Erythroblast (primary cell): ENCODE data around the gene MUTYH.

Source experiments
- DNase-seq, 2 experiments: peaks; one replicate each; lab custom pipeline; 2025; lab: John Stamatoyannopoulos, UW
- GATA1 ChIP-seq: IDR thresholded peaks from 2 replicates; pipeline ENCODE4 v1.6.1; 2011; ENCODE audit warnings: low read depth, mild to moderate bottlenecking, control low read depth, low read length, moderate library complexity
- POLR2A ChIP-seq: IDR thresholded peaks from 2 replicates; pipeline ENCODE4 v1.6.1; 2011; ENCODE audit warnings: mild to moderate bottlenecking, low read length

MUTYH gene

DNA sequence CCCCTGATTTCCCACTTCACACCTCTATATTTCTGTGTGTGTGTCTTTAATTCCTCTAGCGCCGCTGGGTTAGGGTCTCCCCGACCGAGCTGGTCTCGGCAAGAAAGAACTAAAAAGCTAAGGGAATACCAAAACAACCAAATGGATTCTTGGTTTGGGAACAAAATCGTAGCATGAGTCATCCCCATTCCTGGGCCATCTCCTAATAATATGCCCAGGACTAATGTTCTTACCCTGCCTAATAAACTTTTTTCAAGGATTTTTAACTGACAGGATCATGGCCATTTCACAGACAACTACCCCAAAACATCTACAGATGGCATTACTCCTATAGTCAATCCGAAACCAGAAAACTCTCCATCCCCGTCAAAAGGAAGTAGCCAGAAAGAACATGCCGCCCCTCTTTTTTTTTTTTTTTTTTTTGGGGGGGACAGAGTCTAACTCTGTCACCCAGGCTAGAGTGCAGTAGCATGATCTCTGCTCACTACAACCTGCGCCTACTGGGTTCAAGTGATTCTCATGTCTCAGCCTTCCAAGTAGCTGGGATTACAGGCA is 17.7 kb downstream of the MUTYH start:
- TF ChIP-seq GATA1, result no peak
- TF ChIP-seq POLR2A, result no peak
- no peak for DNase-seq

DNA sequence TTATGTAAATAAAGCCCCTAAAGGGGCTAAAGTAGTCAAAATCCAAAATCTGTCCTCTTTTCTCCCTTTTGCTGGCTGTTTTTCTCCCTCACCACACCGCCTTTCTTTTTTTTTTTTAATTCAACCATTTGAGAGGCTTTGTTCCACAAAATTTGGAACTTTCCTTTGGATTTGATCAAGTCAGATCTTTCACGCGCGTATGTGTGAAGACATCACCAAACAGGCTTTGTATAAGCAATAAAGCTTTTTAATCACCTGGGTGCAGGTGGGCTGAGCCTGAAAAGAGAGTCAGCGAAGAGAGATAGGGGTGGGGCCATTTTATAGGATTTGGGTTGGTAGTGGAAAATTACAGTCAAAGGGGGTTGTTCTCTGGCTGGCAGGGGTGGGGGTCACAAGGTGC is 18.8 kb downstream of the MUTYH start:
- TF ChIP-seq GATA1, result no peak
- TF ChIP-seq POLR2A, result no peak
- DNase-seq, result no peak

DNA sequence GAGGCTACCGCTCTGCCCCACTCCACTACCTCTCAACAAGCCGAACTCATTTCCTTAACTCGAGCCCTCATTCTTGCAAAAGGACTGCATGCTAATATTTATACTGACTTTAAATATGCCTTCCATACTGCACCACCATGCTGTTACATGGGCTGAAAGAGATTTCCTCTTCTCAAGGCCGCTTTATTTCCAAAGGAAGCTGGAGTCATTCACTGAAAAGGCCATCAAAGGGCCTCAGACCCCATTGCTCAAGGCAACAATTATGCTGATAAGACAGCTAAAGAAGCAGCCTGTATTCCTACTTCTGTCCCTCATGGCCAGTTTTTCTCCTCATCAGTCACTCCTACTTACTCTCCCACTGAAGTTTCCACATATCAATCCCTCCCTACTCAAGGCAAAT is 20.5 kb downstream of the MUTYH start:
- DNase-seq, result no peak
- TF ChIP-seq GATA1 (no peak), POLR2A (no peak)

DNA sequence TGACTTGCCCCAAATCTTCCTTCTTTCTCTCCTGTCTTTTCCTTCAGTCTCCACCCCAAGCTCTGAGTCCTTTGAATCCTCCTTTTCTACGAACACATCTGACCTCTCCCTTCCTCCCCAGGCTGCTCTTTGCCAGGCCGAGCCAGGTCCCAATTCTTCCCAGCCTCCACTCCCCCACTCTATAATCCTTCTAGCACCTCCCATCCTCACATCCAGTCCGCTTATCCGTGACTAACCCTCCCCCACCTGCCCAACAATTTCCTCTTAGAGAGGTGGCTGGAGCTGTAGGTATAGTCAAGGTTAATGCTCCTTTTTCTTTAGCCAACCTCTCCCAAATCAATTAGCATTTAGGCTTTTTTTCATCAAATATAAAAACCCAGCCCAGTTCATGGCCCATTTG is 23.1 kb downstream of the MUTYH start:
- no peak for DNase-seq
- TF ChIP-seq POLR2A (no peak), GATA1 (no peak)

DNA sequence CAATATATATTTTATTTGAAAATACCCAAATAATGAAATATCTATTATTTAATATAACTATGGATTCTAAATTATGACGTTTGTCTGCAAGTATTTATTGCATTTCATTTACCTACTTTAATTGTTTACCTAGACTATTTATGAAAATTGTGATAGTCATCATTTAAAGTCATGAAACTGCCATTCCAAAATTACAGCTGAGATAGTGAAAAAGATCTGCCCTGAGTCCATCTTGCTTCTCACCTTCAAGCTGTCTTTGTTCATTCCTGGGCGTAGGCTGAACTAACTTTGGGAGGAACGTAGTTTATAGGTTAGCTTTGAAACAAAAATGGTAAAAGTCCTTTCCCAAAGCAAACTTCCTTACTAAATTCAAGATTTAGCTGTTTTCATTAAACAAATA is 26.0 kb downstream of the MUTYH start:
- no peak for DNase-seq
- TF ChIP-seq POLR2A (no peak), GATA1 (no peak)

DNA sequence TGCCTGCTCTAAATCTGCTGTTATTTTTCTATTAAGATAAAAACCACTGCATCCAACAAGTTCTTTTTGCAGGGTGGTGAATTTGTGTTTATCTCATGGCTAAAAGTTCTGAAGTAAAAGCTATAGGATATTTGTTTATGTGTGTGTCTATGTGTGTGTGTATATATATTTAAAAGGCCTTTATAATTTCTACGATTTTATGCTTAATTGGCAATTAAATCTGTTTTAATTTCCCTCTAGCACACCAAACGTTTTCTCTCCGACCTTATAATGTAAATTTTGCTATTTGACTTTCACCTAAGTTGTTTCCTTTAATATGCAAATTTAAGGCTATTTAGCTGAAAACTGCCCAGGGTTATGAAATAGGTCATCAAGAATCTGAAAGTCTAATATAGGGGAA is 33.3 kb downstream of the MUTYH start:
- no peak for DNase-seq
- TF ChIP-seq POLR2A (no peak), GATA1 (no peak)

DNA sequence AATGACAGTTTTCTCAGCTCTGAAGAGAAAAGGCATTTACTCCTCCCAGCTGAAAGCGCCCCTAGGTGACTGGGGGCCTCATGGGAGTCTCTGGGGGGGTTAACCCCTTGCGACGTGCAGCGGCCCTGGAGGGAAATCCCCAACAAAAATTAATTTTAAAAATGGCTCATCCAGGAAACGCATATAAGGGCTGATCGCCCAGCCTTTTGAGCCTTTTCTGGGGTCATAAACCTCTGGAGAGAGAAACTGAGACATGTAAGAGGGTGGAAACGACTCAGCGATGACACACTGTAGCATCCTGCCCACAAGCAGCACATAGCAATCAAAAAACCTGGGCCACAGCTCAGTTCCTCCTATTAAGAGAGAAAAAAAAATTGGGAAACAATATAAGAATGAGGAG is 33.9 kb downstream of the MUTYH start:
- no peak for DNase-seq
- no peak for TF ChIP-seq GATA1
- no peak for TF ChIP-seq POLR2A

DNA sequence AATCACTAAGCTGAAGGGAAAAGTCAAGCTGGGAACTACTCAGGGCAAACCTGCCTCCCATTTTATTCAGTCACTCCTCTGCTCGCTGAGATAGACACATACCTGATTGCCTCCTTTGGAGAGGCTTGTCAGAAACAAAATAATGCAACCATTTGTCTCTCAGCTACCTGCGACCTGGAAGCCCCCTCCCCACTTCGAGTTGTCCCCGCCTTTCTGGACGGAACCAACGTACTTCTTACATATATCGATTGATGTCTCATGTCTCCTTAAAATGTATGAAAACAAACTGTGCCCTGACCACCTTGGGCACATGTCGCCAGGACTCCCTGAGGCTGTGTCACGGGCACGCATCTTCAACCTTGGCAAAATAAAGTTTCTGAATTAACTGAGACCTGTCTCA is 35.0 kb downstream of the MUTYH start:
- DNase-seq, result no peak
- no peak for TF ChIP-seq GATA1
- TF ChIP-seq POLR2A, result no peak

DNA sequence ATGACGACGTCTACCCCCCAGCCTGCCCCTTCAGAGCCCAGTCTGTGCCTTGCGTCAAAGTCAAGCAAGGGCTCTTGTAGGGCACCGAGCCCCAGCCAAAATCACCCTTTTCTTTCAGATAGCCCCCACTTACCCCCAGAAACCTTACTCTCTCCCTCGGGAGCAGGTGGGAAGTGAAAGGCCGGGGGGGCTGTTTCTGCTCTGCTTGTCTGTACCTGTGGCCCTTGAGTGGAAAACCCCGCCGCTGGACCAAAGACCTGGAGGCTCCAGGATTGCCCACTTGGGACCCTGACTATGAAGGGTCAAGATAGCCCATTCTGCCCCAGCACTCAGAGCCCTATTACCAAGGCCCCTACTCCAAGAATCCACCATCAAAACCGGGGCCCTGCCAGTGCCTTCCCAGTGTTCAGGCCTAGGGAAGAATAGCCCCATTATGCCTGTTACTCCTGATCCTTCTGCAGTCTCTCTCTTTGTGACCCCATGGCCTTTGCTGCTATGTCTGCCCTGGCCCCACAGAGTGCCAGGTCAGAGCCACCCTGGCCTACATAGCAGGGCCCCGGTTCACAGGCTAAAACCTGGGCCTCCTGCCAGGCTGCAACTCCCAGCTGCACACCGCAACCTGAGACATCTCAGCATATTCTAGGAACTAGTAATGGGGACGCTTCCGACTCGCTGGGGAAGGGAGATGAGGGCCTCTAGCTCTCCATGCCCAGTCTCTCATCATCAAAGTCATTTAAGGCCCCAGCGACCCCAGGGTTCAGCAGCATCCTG is 35.7 kb downstream of the MUTYH start:
- TF ChIP-seq GATA1 (no peak), POLR2A (no peak)
- peak; percentile 20 to 27 for DNase-seq

DNA sequence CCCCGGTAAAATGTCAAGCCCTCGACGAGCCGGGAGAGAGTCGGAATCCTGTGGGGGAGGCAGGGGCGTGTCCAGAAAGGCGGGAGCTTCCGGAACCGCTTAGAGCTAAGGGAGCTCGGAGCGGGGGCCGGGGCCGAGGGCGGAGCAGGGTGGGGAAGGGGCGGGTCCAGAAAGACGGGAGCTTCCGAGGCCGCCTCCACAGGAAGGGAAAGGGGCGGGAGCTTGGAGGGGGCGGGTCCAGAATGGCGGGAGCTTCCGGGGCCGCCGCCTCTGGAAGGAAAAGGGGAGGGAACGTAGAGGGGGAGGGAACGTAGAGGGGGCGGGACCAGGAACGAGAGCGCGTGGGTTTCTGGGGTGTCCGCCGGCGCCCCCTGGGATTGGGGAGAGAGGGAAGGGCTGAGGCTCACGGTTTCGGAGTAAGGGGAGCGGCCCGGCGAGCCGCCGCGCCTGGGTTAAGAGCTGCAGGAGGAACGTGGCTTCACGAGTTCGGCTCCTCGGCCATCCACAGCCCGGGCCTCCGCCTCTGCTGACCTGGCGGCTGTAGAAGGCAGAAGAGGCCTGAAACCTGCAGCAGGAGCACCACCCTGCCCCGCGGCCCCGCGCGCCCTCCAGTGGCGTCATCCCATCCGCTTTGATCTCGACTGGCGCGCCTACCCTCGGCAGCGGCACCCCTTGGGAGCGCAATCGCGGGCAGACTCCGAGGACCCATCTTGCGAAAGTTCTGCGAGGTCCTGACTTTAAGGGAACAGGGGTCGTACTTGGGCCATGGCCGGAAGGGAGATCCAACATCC is 36.5 kb downstream of the MUTYH start:
- peak; percentile 99 for DNase-seq
- TF ChIP-seq GATA1 (no peak), POLR2A (peak; percentile 76)

DNA sequence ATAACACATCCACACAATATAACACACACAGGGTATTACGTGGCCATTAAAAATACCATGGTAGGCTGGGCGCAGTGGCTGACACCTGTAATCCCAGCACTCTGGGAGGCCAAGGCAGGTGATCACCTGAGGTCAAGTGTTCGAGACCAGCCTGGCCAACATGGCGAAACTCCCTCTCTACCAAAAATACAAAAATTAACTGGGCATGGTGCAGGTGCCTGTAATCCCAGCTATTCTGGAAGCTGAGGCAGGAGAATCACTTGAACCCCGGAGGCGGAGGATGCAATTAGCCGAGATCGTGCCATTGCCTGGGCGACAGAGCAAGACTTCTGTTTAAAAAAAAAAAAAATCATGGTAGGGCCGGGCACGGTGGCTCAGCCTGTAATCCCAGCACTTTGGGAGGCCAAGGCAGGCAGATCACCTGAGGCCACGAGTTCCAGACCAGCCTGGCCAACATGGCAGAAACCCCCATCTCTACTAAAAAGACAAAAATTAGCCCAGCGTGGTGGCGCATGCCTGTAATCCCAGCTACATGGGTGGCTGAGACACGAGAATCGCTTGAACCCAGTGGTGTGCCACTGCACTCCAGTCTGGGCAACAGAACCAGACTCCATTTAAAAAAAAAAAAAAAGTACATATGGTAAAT is 37.6 kb downstream of the MUTYH start:
- no peak for DNase-seq
- no peak for TF ChIP-seq GATA1
- no peak for TF ChIP-seq POLR2A

DNA sequence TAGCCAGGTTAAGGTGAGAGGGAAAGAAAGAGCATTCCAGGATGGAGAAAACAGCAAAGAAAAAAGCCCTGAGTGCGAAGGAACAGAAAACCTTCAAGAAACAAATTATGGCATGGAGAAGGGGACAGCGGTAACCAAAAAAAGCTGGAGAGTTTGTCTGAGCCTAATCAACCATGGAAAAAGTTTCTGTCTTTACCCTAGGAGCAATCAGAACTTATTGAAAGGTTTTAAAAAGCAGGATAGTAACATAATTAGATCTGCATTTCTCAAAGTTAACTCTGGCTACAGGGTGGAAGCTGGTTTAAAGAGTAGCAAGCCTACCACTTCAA is 39.6 kb downstream of the MUTYH start:
- no peak for DNase-seq
- TF ChIP-seq GATA1 (no peak), POLR2A (no peak)

DNA sequence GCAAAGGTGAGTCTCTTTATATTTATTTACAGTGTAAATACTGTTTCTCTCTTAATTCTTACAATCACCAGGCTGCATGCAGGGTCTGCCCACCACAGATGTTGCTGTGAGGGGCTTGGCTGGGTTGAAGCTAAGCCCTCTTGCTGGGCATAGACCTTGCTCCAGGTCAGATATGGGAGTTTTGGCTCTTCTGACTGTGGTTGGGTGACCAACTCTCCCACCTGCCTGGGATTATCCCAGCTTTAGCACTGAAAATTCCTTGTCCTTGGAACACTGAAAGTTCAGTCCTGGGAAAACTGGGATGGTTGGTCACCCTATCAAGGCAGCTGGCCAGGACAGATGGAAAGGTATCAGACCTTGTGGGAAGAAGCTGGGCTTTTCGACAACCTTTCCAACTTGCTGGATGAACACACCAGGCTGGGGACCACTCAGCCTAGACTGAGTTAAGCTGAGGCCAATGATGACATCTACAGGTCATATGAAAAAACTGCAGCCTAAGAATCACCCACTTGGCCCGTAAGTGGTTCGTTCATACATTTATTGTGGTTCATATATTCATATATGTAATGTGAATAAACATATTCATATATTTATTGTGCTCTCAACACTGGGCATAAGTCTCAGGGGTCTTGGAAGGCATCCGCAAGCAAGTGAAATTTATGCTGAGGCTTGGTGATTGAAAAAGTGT is 40.1 kb downstream of the MUTYH start:
- peak; percentile 79 to 85 for DNase-seq
- TF ChIP-seq POLR2A (no peak), GATA1 (no peak)

DNA sequence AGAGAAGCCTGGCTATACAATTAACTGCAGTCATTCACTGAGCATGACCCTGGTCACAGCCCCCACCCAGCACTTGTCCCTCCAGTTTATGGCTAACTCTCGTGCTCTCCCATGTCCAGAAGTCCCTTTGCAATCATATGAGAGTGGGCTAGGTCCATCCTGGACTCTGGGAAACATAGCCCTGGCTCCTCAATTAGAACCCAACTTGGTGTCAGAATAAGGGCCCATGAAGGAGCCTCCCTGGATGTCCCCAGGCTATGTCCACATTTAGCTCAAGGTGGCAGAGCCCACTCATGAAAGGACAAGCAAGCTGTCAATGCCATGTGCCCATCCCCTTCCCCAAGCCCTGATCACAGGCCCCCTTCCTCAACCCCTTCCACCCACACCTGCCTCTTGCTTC is 40.9 kb downstream of the MUTYH start:
- no peak for TF ChIP-seq GATA1
- no peak for TF ChIP-seq POLR2A
- no peak for DNase-seq
